IgD-negative memory B cell (primary cell): ENCODE data around the gene DPP10. TPM values are rescaled to one million over a fixed set of nuclear protein-coding genes. Genes with fewer than 3 reads are reported as not detected.

Source experiments
- H3K27ac Mint-ChIP-seq, 3 donors: one replicate each; pipeline ENCODE4 v1.8.0; 2020 to 2022; ENCODE audit warnings: mild to moderate bottlenecking in 3 of 3, mixed read lengths in 3 of 3, moderate library complexity in 1 of 3
- H3K27me3 Mint-ChIP-seq: one replicate; pipeline ENCODE4 v1.8.0; 2021; ENCODE audit warnings: mixed read lengths
- H3K36me3 Mint-ChIP-seq: one replicate; pipeline ENCODE4 v1.8.0; 2020; ENCODE audit warnings: mild to moderate bottlenecking, mixed read lengths
- H3K4me1 Mint-ChIP-seq, 3 donors: one replicate each; pipeline ENCODE4 v1.8.0; 2020 to 2022; ENCODE audit warnings: mixed read lengths in 3 of 3, mild to moderate bottlenecking in 1 of 3
- H3K4me3 Mint-ChIP-seq, 4 donors: one replicate each; pipeline ENCODE4 v1.8.0; 2020 to 2022; ENCODE audit warnings: mild to moderate bottlenecking in 4 of 4, mixed read lengths in 4 of 4, moderate library complexity in 3 of 4
- H3K9me3 Mint-ChIP-seq, 3 donors: one replicate each; pipeline ENCODE4 v1.8.0; 2020 to 2021; ENCODE audit warnings: mixed read lengths in 3 of 3, mild to moderate bottlenecking in 1 of 3
- polyA plus RNA-seq: library from polyadenylated mRNA; unstranded; fragments of 300-500 nt; fragmentation: Illumina TruSeq; gene quantifications from one replicate; pipeline ENCODE4 v1.2.3, GENCODE V29; 2021

The DPP10 gene
- polyA plus RNA-seq, 1 donor from 2014 or later: not detected

DNA sequence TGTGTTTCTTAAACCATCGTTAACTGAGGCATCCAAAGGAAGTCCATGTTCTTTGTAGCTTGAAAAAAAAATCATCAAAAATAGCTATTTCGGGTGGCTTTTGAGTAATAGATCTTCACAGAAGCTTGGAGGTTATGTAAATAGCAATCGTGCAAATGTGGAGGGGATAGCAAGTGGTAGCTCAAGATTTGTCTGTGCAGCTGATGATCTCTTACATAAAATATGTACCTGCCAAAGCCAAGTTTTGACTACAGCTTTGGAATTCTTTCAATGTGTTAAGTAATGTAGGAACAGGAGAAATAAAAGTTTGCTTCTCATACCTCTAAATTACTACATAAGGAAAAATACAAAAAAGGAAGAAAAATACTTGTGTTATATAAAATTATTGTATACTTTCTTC is 1432.0 kb downstream of the DPP10 start:
- Mint-ChIP-seq H3K36me3 (no peaks in the 10 kb centered on the region), H3K9me3 (peaks cover 0 to 9% (median 8%) of the 10 kb centered on the region in 3 donors), H3K27ac (no peak overlapping the region), H3K27me3 (no peaks in the 10 kb centered on the region), H3K4me3 (no peak overlapping the region), H3K4me1 (no peaks in the 10 kb centered on the region)

GRCh38 chr2:115880558-115880957 is 1438.1 kb downstream of the DPP10 start:
- no peak overlapping the region for H3K4me3 Mint-ChIP-seq
- no peaks in the 10 kb centered on the region for H3K27me3 Mint-ChIP-seq
- no peaks in the 10 kb centered on the region for H3K4me1 Mint-ChIP-seq
- peaks cover 0 to 18% (median 8%) of the 10 kb centered on the region in 3 donors for H3K9me3 Mint-ChIP-seq
- no peak overlapping the region for H3K27ac Mint-ChIP-seq
- no peaks in the 10 kb centered on the region for H3K36me3 Mint-ChIP-seq

DNA sequence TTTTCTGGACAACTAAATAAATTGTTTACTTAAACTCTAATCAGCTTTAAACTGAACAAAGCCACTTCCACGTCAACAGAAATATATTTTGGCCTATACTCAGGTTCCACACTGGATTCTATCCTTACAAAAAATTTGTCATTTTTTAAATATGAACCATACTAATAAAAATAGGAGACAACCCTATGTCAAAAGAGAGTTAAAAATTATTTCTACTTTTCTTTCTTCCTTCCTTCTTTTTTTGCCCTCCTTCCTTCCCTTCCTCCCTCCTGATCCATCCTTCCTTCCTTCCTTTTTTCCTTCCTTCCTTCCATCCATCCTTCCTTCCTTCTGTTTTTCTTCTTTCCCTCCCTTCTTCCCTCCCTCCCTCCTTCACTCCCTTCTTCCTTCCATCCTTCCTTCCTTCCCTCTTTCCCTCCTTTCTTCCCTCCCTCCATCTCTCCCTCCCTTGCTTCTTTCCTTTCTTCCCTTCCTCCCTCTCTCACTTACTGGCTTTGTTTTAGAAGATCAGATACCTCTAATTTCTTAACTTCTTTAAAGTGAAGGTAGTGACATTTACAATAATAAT is 1444.9 kb downstream of the DPP10 start:
- no peak overlapping the region for H3K27ac Mint-ChIP-seq
- peaks cover 8 to 18% (median 9%) of the 10 kb centered on the region in 3 donors for H3K9me3 Mint-ChIP-seq
- H3K36me3 Mint-ChIP-seq: no peaks in the 10 kb centered on the region
- H3K4me3 Mint-ChIP-seq: no peak overlapping the region
- no peaks in the 10 kb centered on the region for H3K4me1 Mint-ChIP-seq
- H3K27me3 Mint-ChIP-seq: no peaks in the 10 kb centered on the region
